Measurements from ENCODE around the gene ATL1.

DNA sequence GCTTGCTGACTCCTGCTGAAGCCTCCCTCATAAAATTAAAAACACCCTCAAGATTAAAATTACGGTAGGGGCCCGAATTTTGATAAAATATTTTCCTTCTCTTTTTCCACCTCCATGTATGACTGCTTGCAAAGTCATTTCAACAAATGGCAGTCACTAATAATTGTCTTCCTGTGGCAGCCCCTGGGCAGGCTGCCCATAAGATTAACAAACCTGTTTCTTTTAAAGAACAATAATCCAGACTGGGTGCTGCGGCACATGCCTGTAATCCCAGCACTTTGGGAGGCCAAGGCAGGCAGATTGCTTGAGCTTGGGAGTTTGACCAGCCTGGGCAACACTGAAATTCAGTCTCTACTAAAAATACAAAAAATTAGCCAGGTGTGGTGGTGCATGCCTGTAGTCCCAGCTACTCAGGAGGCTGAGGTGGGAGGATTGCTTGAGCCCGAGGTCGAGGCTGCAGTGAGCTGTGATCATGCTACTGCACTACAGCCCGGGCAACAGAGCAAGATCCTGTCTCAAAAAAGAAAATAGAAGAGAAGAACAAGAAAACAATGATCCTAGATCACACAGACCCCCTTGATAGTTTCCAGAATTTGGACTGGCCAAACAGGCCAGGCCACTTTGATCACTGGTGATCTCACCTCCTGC is 99.5 kb downstream of the ATL1 start:
- TF ChIP-seq, protein P1, sequence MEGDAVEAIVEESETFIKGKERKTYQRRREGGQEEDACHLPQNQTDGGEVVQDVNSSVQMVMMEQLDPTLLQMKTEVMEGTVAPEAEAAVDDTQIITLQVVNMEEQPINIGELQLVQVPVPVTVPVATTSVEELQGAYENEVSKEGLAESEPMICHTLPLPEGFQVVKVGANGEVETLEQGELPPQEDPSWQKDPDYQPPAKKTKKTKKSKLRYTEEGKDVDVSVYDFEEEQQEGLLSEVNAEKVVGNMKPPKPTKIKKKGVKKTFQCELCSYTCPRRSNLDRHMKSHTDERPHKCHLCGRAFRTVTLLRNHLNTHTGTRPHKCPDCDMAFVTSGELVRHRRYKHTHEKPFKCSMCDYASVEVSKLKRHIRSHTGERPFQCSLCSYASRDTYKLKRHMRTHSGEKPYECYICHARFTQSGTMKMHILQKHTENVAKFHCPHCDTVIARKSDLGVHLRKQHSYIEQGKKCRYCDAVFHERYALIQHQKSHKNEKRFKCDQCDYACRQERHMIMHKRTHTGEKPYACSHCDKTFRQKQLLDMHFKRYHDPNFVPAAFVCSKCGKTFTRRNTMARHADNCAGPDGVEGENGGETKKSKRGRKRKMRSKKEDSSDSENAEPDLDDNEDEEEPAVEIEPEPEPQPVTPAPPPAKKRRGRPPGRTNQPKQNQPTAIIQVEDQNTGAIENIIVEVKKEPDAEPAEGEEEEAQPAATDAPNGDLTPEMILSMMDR (IDR thresholded peaks at IDR 0.05): no peak
- no peak for TF ChIP-seq POLR2AphosphoS5 (IDR thresholded peaks at IDR 0.05; ENCODE audit: low read depth, low read length)
- TF ChIP-seq, protein P2, sequence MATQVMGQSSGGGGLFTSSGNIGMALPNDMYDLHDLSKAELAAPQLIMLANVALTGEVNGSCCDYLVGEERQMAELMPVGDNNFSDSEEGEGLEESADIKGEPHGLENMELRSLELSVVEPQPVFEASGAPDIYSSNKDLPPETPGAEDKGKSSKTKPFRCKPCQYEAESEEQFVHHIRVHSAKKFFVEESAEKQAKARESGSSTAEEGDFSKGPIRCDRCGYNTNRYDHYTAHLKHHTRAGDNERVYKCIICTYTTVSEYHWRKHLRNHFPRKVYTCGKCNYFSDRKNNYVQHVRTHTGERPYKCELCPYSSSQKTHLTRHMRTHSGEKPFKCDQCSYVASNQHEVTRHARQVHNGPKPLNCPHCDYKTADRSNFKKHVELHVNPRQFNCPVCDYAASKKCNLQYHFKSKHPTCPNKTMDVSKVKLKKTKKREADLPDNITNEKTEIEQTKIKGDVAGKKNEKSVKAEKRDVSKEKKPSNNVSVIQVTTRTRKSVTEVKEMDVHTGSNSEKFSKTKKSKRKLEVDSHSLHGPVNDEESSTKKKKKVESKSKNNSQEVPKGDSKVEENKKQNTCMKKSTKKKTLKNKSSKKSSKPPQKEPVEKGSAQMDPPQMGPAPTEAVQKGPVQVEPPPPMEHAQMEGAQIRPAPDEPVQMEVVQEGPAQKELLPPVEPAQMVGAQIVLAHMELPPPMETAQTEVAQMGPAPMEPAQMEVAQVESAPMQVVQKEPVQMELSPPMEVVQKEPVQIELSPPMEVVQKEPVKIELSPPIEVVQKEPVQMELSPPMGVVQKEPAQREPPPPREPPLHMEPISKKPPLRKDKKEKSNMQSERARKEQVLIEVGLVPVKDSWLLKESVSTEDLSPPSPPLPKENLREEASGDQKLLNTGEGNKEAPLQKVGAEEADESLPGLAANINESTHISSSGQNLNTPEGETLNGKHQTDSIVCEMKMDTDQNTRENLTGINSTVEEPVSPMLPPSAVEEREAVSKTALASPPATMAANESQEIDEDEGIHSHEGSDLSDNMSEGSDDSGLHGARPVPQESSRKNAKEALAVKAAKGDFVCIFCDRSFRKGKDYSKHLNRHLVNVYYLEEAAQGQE (IDR thresholded peaks at IDR 0.05; ENCODE audit: insufficient read depth in 1 of 2, low read depth in 2 of 2, low read length in 1 of 2): no peak

Data from Panc1 (cell line).